Stimulated activated CD4-positive, alpha-beta T cell treated with anti-CD3 and anti-CD28 coated beads, Interleukin-12 subunit alpha, Interleukin-12 subunit beta, amount 100 ng/mL, for 48 hours (primary cell): ENCODE results near the gene CPAMD8.
"Not testable (repeated sequence)": the region's sequence is repeated elsewhere in the genome, so short reads cannot be mapped to it uniquely, and the experiment has no call there.

Experiments used
- DNase-seq, 3 donors: peaks; one replicate each; pipeline ENCODE4 v3.0.0-alpha.2; 2020; ENCODE audit warnings: low read depth in 2 of 3, low spot score in 1 of 3

CPAMD8 gene

DNA sequence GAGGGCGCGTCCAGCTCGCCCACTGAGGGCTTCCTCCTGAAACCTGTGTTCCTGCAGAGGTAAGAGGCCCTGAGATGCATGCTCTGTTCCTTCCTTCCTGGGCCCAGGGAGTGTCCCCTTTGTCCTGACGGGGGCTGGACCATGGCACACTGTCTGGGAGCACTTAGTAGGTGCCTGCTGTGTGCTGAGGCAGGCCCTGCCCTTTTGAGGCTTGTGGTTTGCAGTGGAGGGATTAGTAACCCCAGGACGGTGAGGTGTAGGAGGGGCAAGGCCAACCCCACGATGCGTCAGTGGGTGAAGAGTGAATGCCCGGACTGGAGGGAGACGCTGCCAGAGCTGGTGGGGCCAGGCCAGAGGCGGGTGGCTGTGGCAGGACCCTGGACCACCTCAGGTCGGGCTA, 149.0 kb downstream of the CPAMD8 start:
- DNase-seq = no peak

DNA sequence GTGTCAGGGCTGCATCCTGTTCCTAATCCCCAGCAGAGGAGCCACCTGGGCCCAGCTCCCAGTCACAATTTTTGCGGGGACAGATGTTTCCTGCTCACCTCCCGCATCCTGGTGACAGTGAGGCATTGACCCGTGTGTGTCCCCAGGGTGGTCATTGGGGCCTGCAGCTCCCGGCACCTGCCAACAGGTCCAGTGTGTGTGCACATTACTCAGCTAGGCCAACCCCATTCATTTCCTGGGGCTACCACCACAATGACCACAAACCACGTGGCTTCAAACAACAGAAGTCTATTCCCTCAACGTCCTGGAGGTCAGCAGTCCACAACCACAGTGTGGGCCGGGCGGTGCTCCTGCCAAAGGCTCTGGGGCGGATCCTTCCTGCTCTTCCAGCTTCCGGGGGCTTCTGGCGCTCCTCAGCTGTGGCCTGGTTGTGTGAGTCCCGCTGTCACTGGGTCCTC, 149.7 kb downstream of the CPAMD8 start:
- DNase-seq = no peak

GRCh38 chr19:16875584-16876555, 150.7 kb downstream of the CPAMD8 start:
- no peak for DNase-seq

- not testable (repeated sequence) for DNase-seq
Measured at GRCh38 chr19:16874978-16875299, 151.7 kb downstream of the CPAMD8 start.

GRCh38 chr19:16874250-16874977, 152.2 kb downstream of the CPAMD8 start:
- DNase-seq = no peak

DNA sequence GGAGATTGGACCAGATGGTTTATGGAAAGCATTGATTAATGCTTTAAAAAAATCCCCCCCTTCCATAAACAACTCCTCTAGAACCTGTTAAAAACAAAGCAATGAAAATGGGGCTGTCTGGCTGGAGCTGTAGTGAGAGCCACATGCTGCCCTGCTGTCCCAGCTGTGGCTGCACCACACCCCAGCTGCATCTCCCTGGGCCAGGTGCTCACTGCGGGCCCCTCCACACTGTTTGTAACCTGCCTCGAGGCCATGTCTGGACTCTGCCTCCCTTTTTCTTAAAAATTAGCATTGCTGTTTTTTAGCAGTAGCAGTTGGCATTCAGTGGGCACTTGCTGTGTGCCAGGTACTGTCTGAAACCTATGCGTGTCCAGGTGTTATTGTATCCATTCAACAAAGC, 153.0 kb downstream of the CPAMD8 start:
- DNase-seq = no peak

GRCh38 chr19:16872728-16873127, 153.9 kb downstream of the CPAMD8 start:
- no peak for DNase-seq

DNA sequence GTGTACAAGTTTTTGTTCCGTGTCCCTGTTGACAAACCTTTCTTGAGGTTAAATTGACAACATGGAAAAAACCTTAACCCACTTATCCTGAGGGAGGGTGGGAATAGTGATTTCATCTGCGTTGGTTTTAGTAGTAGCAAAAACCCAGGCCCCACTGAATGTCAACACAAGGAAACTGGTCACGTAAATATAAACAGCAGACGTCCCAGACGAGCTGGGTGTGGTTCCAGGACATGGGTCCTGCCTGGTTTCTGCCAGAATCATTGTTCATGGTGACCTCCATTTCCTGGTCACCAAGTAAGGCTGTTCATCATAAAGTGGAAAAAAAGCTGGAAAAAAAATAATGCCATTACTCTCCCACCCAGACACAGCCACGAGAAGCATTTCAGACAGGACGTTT, 154.7 kb downstream of the CPAMD8 start:
- no peak for DNase-seq

DNA sequence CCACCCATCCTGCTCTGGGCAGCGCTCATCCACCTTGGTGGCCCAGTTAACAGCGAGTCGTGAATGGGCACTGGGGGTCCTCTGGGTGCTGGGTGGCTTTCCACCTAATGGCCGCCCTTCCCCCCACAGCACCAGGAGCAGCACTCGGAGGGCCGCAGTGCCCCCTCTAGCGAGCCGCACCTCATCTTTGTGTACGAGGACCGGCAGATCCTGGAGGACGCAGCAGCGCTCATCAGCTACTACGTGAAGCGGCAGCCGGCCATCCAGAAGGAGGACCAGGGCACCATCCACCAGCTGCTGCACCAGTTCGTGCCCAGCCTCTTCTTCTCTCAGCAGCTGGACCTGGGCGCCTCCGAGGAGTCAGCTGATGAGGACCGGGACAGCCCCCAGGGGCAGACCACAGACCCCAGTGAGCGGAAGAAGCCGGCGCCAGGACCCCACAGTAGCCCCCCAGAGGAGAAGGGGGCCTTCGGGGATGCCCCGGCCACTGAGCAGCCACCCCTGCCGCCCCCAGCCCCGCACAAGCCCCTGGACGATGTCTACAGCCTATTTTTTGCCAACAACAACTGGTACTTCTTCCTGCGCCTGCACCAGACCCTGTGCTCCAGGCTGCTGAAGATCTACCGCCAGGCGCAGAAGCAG, 157.2 kb downstream of the CPAMD8 start:
- DNase-seq = no peak

- no peak for DNase-seq
Measured at GRCh38 chr19:16868423-16869130, 158.0 kb downstream of the CPAMD8 start.

- DNase-seq = no peak
Measured at GRCh38 chr19:16867211-16867610, 159.4 kb downstream of the CPAMD8 start.

DNA sequence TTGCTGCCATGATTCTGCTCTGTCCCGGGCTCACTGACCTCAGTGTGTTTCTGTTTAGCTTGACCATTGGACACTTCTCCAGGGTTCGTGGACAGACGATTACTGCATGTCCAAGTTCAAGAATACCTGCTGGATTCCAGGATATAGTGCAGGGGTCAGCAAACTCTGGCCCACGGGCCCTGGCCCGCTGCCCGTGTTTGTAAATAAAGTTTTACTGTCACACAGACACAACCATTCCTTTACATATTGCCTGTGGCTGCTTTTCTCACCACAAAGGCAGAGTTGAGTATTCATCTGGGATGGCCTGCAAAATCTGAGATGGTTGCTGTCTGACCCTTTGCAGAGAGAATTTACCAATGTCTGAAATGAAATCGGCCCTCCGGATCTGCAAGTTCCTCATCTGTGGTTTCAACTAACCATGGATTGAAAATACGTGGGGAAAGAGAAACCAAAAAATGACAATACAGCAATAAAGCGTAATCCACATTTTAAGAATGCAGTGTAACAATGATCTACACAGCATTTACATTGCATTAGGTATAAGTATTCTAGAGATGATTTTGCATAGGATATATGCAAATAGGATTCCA, 163.7 kb downstream of the CPAMD8 start:
- DNase-seq = no peak

DNA sequence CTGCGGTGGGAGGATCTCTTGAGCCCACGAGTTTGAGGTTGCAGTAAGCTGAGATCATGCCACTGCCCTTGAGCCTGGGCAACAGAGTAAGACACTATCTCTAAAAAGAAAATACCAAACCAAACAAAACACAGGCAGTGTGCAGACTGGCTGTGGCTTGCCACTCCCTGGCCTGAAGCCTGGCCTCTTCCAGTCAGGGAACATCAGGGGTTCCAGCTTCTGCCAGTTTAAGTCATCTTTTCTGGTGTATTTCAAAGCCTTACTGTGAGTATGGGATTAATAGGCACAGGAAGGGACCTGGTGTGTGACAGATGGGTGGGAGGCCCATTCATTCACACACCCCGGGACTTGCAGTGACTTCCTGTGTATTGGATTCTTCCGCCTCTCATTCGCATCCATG, 164.8 kb downstream of the CPAMD8 start:
- DNase-seq = no peak

- no peak for DNase-seq
Measured at GRCh38 chr19:16861011-16861410, 165.6 kb downstream of the CPAMD8 start.

GRCh38 chr19:16860118-16860517, 166.5 kb downstream of the CPAMD8 start:
- DNase-seq = no peak

GRCh38 chr19:16859626-16860025, 167.0 kb downstream of the CPAMD8 start:
- DNase-seq = no peak

DNA sequence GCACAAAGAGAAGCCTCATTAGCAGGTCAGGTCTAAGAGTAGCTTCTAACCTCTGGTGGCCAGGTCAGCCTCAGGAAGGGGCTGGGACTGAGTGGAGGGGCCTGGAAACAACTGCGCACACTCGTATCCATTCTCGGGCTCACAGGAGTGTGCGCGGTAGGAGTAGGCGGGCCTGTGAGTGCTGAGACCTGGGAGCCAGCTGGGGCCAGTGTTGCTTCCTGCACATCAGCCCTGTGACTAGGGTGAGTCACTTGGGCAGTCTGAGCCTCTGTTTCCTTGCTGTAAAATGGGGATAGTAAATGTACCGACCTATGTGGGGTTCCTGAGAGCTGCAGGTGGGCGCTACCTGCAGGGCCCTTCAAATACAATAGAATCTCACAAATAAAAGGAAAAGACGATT, 170.5 kb downstream of the CPAMD8 start:
- DNase-seq = no peak

DNA sequence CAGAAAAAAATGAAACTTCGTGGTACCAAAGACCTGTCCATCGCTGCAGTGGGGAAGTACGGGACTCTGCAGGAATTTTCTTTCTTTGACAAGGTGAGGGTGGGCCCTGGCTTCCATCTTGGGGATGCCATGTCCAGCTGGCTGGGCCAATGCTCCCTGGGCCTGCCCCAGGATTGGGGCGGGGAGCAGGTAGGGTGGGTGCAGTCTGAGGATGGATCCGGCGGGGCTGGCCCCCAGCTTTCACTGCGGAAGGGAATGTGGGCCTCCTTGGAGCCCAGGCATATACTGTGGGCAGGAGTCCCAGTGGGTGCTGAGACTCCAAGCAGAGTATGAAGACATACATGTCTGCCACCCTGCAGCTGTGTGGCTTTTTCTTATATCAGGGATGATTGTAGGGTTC, 173.5 kb downstream of the CPAMD8 start:
- no peak for DNase-seq

- DNase-seq = no peak
Measured at GRCh38 chr19:16851031-16851712, 175.4 kb downstream of the CPAMD8 start.

- DNase-seq = no peak
Measured at GRCh38 chr19:16850133-16850532, 176.5 kb downstream of the CPAMD8 start.
